Ishikawa (cell line): ENCODE results near the gene WAS.

Source experiments
- CEBPB ChIP-seq: IDR thresholded peaks from 2 replicates; pipeline ENCODE4 v1.6.1; 2012
- CREB1 ChIP-seq: IDR thresholded peaks from 2 replicates; pipeline ENCODE4 v1.6.1; 2012; ENCODE audit warnings: low read depth
- EGR1 ChIP-seq: IDR thresholded peaks from 2 replicates; pipeline ENCODE4 v1.6.1; 2012
- EP300 ChIP-seq: IDR thresholded peaks from 2 replicates; pipeline ENCODE4 v1.6.1; 2012; ENCODE audit warnings: borderline replicate concordance
- FOXM1 ChIP-seq: IDR thresholded peaks from 2 replicates; pipeline ENCODE4 v1.6.1; 2012; ENCODE audit warnings: low read depth, borderline replicate concordance
- NFIC ChIP-seq: IDR thresholded peaks from 2 replicates; pipeline ENCODE4 v1.6.1; 2012
- RAD21 ChIP-seq: IDR thresholded peaks from 2 replicates; pipeline ENCODE4 v1.6.1; 2012; ENCODE audit warnings: low read depth
- TAF1 ChIP-seq: IDR thresholded peaks from 2 replicates; pipeline ENCODE4 v1.6.1; 2012; ENCODE audit warnings: low read depth, mild to moderate bottlenecking
- TCF12 ChIP-seq: IDR thresholded peaks from 2 replicates; pipeline ENCODE4 v1.6.1; 2012; ENCODE audit warnings: low read depth
- TEAD4 ChIP-seq: IDR thresholded peaks from 2 replicates; pipeline ENCODE4 v1.6.1; 2012
- YY1 ChIP-seq: IDR thresholded peaks from 2 replicates; pipeline ENCODE4 v1.6.1; 2012; ENCODE audit warnings: low read depth
- ZBTB7A ChIP-seq: IDR thresholded peaks from 2 replicates; pipeline ENCODE4 v1.6.1; 2012; ENCODE audit warnings: low read depth
- TF ChIP-seq, protein P1 (sequence below): IDR thresholded peaks from 2 replicates; pipeline ENCODE4 v1.6.1; 2012; ENCODE audit warnings: low read depth, mild to moderate bottlenecking
- TF ChIP-seq, protein P2 (sequence below): IDR thresholded peaks from 2 replicates; pipeline ENCODE4 v1.6.1; 2012
- TF ChIP-seq, protein P3 (sequence below): IDR thresholded peaks from 2 replicates; pipeline ENCODE4 v1.6.1; 2012

The WAS gene

DNA sequence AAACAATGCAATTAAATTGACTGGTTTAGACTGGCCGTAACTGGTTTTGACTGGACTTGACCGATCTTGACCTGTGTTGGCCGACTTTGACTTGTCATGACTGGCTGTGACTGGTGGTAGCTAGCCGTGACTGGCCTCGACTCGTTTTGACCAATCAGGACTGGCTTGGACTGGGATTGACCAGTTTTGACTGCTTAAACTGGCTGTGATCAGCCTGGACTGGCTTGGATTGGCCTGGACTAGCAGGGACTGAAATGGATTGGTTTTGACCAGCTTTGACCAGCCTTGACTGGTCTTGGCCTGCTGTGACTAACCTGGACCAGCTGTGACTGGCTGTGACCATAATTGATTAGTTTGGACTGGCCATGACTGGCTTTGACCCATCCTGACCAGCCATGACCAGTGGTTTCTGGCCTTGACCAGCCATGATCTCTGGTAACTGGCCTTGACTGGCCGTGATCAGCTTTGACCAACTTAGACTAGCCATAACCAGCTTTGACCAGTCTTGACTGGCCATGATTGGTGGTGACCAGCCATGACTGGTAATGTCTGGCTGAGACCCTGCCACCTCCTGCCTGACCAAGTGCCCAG, 26.0 kb downstream of the WAS start:
- TF ChIP-seq TAF1 = no peak
- TF ChIP-seq CREB1 = no peak
- TF ChIP-seq ZBTB7A = no peak
- TF ChIP-seq EGR1 = no peak
- TF ChIP-seq YY1 = no peak
- TF ChIP-seq TCF12 = no peak
- TF ChIP-seq NFIC = no peak
- TF ChIP-seq, protein P1, sequence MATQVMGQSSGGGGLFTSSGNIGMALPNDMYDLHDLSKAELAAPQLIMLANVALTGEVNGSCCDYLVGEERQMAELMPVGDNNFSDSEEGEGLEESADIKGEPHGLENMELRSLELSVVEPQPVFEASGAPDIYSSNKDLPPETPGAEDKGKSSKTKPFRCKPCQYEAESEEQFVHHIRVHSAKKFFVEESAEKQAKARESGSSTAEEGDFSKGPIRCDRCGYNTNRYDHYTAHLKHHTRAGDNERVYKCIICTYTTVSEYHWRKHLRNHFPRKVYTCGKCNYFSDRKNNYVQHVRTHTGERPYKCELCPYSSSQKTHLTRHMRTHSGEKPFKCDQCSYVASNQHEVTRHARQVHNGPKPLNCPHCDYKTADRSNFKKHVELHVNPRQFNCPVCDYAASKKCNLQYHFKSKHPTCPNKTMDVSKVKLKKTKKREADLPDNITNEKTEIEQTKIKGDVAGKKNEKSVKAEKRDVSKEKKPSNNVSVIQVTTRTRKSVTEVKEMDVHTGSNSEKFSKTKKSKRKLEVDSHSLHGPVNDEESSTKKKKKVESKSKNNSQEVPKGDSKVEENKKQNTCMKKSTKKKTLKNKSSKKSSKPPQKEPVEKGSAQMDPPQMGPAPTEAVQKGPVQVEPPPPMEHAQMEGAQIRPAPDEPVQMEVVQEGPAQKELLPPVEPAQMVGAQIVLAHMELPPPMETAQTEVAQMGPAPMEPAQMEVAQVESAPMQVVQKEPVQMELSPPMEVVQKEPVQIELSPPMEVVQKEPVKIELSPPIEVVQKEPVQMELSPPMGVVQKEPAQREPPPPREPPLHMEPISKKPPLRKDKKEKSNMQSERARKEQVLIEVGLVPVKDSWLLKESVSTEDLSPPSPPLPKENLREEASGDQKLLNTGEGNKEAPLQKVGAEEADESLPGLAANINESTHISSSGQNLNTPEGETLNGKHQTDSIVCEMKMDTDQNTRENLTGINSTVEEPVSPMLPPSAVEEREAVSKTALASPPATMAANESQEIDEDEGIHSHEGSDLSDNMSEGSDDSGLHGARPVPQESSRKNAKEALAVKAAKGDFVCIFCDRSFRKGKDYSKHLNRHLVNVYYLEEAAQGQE = no peak
- no peak for TF ChIP-seq CEBPB

DNA sequence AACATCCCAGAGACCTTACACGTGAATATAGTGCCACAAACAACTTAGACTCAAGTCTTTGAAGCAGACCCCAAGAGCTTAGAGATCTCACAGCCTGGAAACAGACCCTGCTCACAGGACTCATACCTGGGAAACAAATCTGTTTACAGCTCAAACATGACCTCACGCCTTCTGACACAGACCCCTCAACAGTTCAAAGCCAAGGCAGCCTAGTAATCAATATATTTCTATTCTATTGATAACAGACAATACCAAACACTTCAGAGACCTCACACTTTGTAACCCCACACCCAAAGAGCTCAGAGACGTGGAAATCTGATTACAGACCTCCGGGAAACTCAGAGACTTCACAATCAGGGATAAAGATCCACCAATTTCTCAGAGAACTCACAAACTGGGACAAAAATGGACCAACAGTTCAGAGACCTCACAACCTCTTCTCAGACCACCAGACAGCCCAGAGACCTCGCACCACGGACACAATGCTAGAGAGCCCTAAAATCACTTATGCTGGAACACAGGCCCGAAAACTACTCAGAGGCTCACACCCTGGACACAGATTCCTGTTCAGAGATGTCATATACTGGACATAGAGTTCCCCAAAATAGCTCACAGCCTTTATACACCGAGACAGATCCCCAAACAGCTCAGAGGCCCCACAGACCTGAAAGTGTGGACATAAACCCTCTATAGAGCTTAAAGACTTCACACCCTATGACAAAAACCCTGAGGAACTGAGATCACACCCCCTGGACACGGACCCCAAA, 27.7 kb downstream of the WAS start:
- TF ChIP-seq YY1 = no peak
- no peak for TF ChIP-seq ZBTB7A
- no peak for TF ChIP-seq NFIC
- TF ChIP-seq CEBPB = no peak
- no peak for TF ChIP-seq RAD21
- TF ChIP-seq EGR1 = no peak
- TF ChIP-seq TAF1 = no peak
- TF ChIP-seq, protein P1 = no peak
- no peak for TF ChIP-seq TCF12
- TF ChIP-seq, protein P2, sequence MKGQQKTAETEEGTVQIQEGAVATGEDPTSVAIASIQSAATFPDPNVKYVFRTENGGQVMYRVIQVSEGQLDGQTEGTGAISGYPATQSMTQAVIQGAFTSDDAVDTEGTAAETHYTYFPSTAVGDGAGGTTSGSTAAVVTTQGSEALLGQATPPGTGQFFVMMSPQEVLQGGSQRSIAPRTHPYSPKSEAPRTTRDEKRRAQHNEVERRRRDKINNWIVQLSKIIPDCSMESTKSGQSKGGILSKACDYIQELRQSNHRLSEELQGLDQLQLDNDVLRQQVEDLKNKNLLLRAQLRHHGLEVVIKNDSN = no peak
- no peak for TF ChIP-seq FOXM1

DNA sequence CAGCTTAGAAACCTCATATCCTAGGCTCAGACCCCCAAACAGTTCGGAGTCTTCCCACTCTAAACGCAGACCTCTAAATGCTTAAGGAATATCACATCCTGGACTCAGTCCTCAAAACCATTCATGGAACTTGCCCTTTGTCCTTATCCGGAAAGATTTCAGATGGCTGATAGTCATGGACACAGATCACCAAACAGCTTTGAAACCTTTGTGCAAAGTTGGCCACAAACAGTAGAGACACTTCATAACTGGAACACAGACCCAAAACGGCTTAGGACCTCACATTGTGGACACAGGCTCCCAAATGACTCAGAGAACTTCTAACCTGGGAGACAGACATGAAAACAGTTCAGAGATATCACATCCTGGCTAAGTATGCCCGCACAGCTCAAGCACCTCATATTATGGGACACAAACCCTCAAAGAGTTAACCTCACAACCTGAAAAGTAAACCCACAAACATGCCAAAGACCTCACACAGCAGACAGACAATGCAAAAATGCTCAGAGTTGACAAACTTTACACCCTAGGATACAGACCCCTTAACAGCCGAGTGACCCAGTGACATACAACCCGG, 28.4 kb downstream of the WAS start:
- TF ChIP-seq, protein P1 = no peak
- TF ChIP-seq TCF12 = no peak
- TF ChIP-seq RAD21 = no peak
- no peak for TF ChIP-seq FOXM1
- no peak for TF ChIP-seq TAF1
- TF ChIP-seq, protein P2 = no peak
- TF ChIP-seq EGR1 = no peak
- no peak for TF ChIP-seq EP300
- no peak for TF ChIP-seq CEBPB
- TF ChIP-seq NFIC = no peak
- TF ChIP-seq CREB1 = no peak
- TF ChIP-seq YY1 = no peak
- TF ChIP-seq ZBTB7A = no peak
- no peak for TF ChIP-seq TEAD4
- TF ChIP-seq, protein P3, sequence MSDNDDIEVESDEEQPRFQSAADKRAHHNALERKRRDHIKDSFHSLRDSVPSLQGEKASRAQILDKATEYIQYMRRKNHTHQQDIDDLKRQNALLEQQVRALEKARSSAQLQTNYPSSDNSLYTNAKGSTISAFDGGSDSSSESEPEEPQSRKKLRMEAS = no peak

DNA sequence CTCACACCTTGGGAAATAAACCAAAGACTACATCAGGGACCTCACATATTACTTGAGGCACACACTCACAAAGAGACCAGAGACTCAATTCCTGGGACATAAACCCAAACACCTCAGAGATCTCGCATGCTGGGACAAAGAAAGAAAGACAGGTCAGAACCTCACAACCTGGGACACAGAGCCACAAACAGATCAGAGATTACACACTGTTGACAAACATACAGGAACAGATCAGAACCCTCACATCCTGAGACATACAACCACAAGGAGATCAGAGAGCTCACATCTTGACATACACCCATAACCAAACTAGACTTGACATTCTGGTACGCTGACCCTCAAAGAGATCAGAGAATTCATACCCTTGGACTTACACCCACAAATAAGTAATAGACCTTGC, 30.2 kb downstream of the WAS start:
- TF ChIP-seq ZBTB7A = no peak
- TF ChIP-seq NFIC = no peak
- TF ChIP-seq EP300 = no peak
- no peak for TF ChIP-seq TAF1
- TF ChIP-seq TCF12 = no peak
- TF ChIP-seq EGR1 = no peak
- no peak for TF ChIP-seq RAD21
- TF ChIP-seq, protein P1 = no peak
- TF ChIP-seq CREB1 = no peak
- TF ChIP-seq TEAD4 = no peak
- TF ChIP-seq, protein P2 = no peak
- TF ChIP-seq, protein P3 = no peak
- TF ChIP-seq YY1 = no peak
- TF ChIP-seq CEBPB = no peak
- TF ChIP-seq FOXM1 = no peak
